ENCODE results near the gene MSI2. TPM values are rescaled to one million over a fixed set of nuclear protein-coding genes. Genes with fewer than 3 reads are reported as not detected.

Gene MSI2
- total and polyA plus RNA-seq, 12 donors = 32.6 to 411 (median 148) TPM

- TF ChIP-seq CTCF (IDR thresholded peaks at IDR 0.05) = no peak
- TF ChIP-seq POLR2A (IDR thresholded peaks at IDR 0.05) = no peak
- intact Hi-C loops (cut with DNase I) = no loop called here
- DNase-seq = no peak
- Histone ChIP-seq H3K27ac (no peak overlapping the region), H3K4me1 (replicated peaks in 1 of 2) (no peaks in the 10 kb centered on the region), H3K9me3 (replicated peaks in 1 of 3) (peaks cover 0 to 6% (median 0%) of the 10 kb centered on the region in 3 donors), H3K36me3 (replicated peaks in 1 of 2) (no peaks in the 10 kb centered on the region), H3K27me3 (no peaks in the 10 kb centered on the region), H3K4me3 (no peak overlapping the region)
Observed at GRCh38 chr17:57210224-57210553, 46.1 kb upstream of the MSI2 start.

- intact Hi-C loops (cut with DNase I) = no loop called here
- no peaks in the 10 kb centered on the region for H3K27me3 ChIP-seq
- peaks cover 0 to 5% of the 10 kb centered on the region in 2 donors for H3K4me1 ChIP-seq (replicated peaks in 1 of 2)
- H3K36me3 ChIP-seq (replicated peaks in 1 of 2) = no peaks in the 10 kb centered on the region
- H3K4me3 ChIP-seq = no peak overlapping the region
- no peak for DNase-seq
- no peak for TF ChIP-seq POLR2A (IDR thresholded peaks at IDR 0.05)
- no peak for TF ChIP-seq CTCF (IDR thresholded peaks at IDR 0.05)
- no peak overlapping the region for H3K27ac ChIP-seq
- peaks cover 0 to 6% (median 0%) of the 10 kb centered on the region in 3 donors for H3K9me3 ChIP-seq (replicated peaks in 1 of 3)
- 67 to 83% (median 76%) methylated on average over 1 to 3 of the region's 3 CpGs for WGBS, 4 donors
Observed at GRCh38 chr17:57210972-57211411, 45.3 kb upstream of the MSI2 start.

GRCh38 chr17:57211543-57211942 is 44.8 kb upstream of the MSI2 start:
- Histone ChIP-seq H3K4me1 (replicated peaks in 1 of 2) (peaks cover 0 to 5% of the 10 kb centered on the region in 2 donors), H3K27ac (no peak overlapping the region), H3K36me3 (replicated peaks in 1 of 2) (no peaks in the 10 kb centered on the region), H3K4me3 (no peak overlapping the region), H3K9me3 (replicated peaks in 1 of 3) (peaks cover 0 to 6% (median 0%) of the 10 kb centered on the region in 3 donors), H3K27me3 (no peaks in the 10 kb centered on the region)
- intact Hi-C loops (cut with DNase I) = no loop called here
- TF ChIP-seq CTCF (IDR thresholded peaks at IDR 0.05) (no peak), POLR2A (IDR thresholded peaks at IDR 0.05) (no peak)
- 67 to 79% (median 73%) methylated on average over 4 of the region's 4 CpGs for WGBS, 4 donors
- DNase-seq = no peak

GRCh38 chr17:57213180-57213825 is 43.0 kb upstream of the MSI2 start:
- H3K36me3 ChIP-seq (replicated peaks in 1 of 2) = no peaks in the 10 kb centered on the region
- H3K9me3 ChIP-seq (replicated peaks in 1 of 3) = peaks cover 0 to 1% (median 0%) of the 10 kb centered on the region in 3 donors
- 92 to 96% (median 95%) methylated on average over 5 of the region's 5 CpGs for WGBS, 4 donors
- TF ChIP-seq POLR2A (IDR thresholded peaks at IDR 0.05) (no peak), CTCF (IDR thresholded peaks at IDR 0.05) (no peak)
- H3K4me3 ChIP-seq = no peak overlapping the region
- DNase-seq = no peak
- H3K27ac ChIP-seq = no peak overlapping the region
- intact Hi-C loops (cut with DNase I) = no loop called here
- no peaks in the 10 kb centered on the region for H3K27me3 ChIP-seq
- peaks cover 0 to 5% of the 10 kb centered on the region in 2 donors for H3K4me1 ChIP-seq (replicated peaks in 1 of 2)

Data from adrenal gland (tissue), 12 donors.